ENCODE data around the gene SLC22A14. TPM values are rescaled to one million over a fixed set of nuclear protein-coding genes. Genes with fewer than 3 reads are reported as not detected.
A peak's percentile ranks its signal among the peaks of the same experiment; 100 is the strongest.
"Not testable (repeated sequence)": the region's sequence is repeated elsewhere in the genome, so short reads cannot be mapped to it uniquely, and the experiment has no call there.

The SLC22A14 gene
- total and polyA plus RNA-seq, 5 experiments from 2014 or later, result 0.22 TPM; not detected in 4

DNA sequence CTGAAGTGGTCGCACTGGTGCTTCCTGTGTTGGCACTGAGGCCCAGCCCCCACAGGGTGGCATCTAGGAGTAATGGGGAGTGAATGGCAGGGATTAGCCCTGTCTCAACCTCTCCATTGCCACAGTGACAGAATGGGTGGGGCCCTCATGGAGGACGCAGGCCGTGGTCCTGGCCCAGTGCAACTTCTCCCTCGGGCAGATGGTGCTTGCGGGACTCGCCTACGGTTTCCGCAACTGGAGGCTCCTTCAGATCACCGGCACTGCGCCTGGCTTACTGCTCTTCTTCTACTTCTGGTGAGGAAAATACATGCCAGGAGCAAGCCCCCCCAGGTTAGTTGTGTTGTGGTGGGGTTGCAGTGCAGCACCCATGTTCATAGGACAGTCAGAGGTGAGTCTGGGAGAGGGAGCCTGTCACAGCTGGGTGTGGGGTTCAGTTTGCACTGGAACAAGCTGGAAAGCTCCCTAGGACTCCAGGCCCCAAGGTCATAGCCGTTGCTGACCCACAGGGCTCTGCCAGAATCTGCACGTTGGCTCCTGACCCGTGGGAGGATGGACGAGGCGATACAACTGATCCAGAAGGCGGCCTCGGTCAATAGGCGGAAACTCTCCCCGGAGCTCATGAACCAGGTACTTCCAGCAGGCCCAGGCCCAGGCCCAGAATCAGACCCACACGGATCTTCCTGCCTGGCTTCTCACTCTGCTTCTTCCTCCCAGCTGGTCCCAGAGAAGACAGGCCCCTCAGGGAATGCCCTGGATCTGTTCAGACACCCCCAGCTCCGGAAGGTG is 7.0 kb upstream of the SLC22A14 start:
- DNase-seq (no peak), ATAC-seq (no peak)
- H3K4me1 Mint-ChIP-seq, result peaks cover 0 to 8% (median 2%) of the 10 kb centered on the region in 4 donors
- H3K27ac Mint-ChIP-seq, result no peak overlapping the region
- H3K9me3 Mint-ChIP-seq, result peaks cover 0 to 3% (median 0%) of the 10 kb centered on the region in 9 donors
- POLR2A ChIA-PET, result no interaction called here
- H3K4me3 Mint-ChIP-seq, result no peak overlapping the region
- peaks cover 0 to 11% (median 8%) of the 10 kb centered on the region in 3 donors for H3K36me3 Mint-ChIP-seq
- H3K27me3 Mint-ChIP-seq, result no peaks in the 10 kb centered on the region

DNA sequence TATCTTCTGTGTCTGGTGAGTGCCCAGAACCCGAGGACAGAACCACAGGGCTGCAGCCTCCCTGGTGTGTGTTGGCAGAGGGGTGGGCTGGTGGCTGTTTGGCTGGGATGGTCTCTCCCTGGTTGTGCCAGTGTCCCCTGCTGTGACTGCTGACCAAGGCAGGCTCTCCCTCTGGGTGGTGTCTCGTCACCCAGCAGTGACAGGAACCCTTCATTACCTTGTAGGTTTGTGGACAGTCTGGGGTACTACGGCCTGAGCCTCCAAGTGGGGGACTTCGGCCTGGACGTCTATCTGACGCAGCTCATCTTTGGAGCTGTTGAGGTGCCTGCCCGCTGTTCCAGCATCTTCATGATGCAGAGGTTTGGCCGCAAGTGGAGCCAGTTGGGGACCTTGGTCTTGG is 6.4 kb upstream of the SLC22A14 start:
- ATAC-seq, result no peak
- peak overlapping the region in 1 of 10 donors; percentile 25 for H3K27ac Mint-ChIP-seq

DNA sequence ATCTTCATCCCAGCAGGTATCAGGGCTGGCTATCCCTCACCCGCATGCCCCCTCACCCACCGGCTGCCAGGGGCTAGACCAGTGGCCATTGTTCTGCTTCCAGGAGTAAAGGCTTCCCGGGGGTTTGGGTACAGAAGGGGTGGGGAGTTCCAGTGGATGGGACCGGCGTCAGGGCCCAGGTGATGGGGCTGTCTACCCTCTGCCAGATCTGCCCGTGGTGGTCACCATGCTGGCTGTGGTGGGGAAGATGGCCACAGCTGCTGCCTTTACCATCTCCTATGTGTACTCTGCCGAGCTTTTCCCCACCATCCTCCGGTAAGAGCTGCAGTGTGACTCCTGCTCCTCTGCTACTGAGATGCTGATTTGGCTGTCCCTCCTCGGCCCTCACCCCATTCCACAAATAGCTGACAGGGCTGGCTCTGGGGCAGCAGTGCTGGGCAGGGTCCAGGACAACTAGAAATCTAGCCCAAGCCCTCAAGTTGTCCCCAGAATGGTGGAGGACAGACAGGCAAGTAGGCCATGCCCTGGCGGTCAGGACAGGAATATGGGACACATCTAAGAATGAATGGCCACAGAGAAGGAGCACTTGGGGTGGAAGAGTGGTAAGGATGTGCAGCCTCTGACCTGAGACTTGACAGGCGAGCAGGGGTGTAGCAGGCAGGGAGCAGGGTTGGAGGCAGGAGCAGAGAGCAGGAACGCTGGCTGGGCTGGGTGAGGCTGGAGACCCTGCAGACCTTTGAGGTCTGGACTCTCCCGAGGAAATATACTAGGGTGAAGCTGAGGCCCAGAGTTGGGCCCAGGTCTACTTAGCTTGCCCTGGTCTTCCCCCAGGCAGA is 5.8 kb upstream of the SLC22A14 start:
- H3K36me3 Mint-ChIP-seq, result peaks cover 0 to 5% (median 4%) of the 10 kb centered on the region in 3 donors
- DNase-seq (no peak), ATAC-seq (no peak)
- H3K9me3 Mint-ChIP-seq, result no peaks in the 10 kb centered on the region
- peak overlapping the region in 2 of 10 donors; percentile 78 to 91 for H3K27ac Mint-ChIP-seq
- peaks cover 0 to 8% (median 2%) of the 10 kb centered on the region in 4 donors for H3K4me1 Mint-ChIP-seq
- no peaks in the 10 kb centered on the region for H3K27me3 Mint-ChIP-seq
- no peak overlapping the region for H3K4me3 Mint-ChIP-seq
- POLR2A ChIA-PET, result no interaction called here

More for the DNA sequence above, 6.4 kb upstream of the SLC22A14 start:
- no peak for DNase-seq
- Mint-ChIP-seq H3K9me3 (peaks cover 0 to 3% (median 0%) of the 10 kb centered on the region in 9 donors), H3K27me3 (no peaks in the 10 kb centered on the region), H3K4me3 (no peak overlapping the region), H3K4me1 (peaks cover 0 to 8% (median 2%) of the 10 kb centered on the region in 4 donors), H3K36me3 (peaks cover 0 to 7% (median 7%) of the 10 kb centered on the region in 3 donors)
- POLR2A ChIA-PET, result no interaction called here

DNA sequence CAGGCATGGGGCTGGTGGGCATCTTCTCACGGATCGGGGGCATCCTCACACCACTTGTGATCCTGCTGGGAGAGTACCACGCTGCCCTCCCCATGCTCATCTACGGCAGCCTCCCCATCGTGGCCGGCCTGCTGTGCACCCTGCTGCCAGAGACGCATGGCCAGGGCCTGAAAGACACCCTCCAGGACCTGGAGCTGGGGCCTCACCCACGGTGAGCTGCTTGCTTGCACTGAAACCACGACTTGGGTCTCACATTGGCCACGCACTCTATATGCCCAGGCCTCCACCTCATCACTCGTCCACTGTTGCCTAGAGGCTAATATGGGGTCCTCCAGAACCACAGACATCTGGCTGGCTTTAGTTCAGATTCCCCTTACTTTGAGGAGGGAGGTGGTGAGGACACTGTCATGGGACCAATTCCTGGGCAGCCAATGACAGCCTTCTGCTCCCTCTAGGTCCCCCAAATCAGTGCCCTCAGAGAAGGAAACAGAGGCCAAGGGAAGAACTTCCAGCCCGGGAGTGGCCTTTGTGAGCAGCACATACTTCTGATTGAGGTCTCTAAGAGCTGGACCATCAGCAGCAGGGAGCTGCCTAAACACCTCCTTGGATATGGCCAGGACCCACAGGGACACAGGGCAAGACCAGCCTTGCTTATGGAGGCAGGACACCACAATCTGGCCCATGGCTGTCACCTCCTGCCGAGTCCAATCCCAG is 5.0 kb upstream of the SLC22A14 start:
- no peak overlapping the region for H3K27ac Mint-ChIP-seq
- peaks cover 0 to 5% (median 4%) of the 10 kb centered on the region in 3 donors for H3K36me3 Mint-ChIP-seq
- peaks cover 0 to 8% (median 2%) of the 10 kb centered on the region in 4 donors for H3K4me1 Mint-ChIP-seq
- no peak overlapping the region for H3K4me3 Mint-ChIP-seq
- ATAC-seq (no peak), DNase-seq (no peak)
- no peaks in the 10 kb centered on the region for H3K27me3 Mint-ChIP-seq
- POLR2A ChIA-PET, result no interaction called here
- H3K9me3 Mint-ChIP-seq, result no peaks in the 10 kb centered on the region

GRCh38 chr3:38278841-38279240 is 3.3 kb upstream of the SLC22A14 start:
- Mint-ChIP-seq H3K4me1 (peaks cover 0 to 4% (median 0%) of the 10 kb centered on the region in 4 donors), H3K9me3 (no peaks in the 10 kb centered on the region), H3K4me3 (no peak overlapping the region), H3K27me3 (no peaks in the 10 kb centered on the region), H3K36me3 (peaks cover 0 to 5% (median 4%) of the 10 kb centered on the region in 3 donors), H3K27ac (peak overlapping the region in 1 of 10 donors; percentile 21)
- DNase-seq (no peak), ATAC-seq (no peak)
- POLR2A ChIA-PET, result no interaction called here

GRCh38 chr3:38283810-38284755 is 2.0 kb downstream of the SLC22A14 start:
- Mint-ChIP-seq H3K27ac (peak overlapping the region in 1 of 10 donors; percentile 5), H3K36me3 (no peaks in the 10 kb centered on the region), H3K27me3 (peaks cover 0 to under 1% (median 0%) of the 10 kb centered on the region in 5 donors), H3K4me3 (no peak overlapping the region), H3K4me1 (peaks cover 0 to under 1% (median 0%) of the 10 kb centered on the region in 4 donors), H3K9me3 (no peaks in the 10 kb centered on the region)
- POLR2A ChIA-PET, result no interaction called here
- DNase-seq, result no peak
- no peak for ATAC-seq

DNA sequence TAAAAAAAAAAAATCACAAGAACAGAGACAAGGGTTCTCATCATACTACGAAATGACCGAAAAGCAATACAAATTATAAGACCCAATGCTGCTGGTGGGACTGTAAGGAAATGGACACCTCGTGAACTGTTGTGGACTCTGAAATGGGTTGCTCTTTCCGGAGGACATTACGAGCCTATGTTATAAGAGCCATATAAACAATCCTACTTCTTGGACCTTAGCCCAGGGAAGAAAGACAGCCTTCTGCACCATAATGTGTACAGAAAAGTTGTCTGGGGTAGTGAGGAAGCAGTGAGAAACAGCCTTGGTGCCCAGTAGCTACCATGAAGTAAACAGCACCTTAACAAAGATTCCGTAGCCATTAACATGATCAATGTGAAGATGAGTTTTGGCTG is 2.7 kb downstream of the SLC22A14 start:
- Mint-ChIP-seq H3K27me3 (peaks cover 0 to 1% (median 0%) of the 10 kb centered on the region in 5 donors), H3K27ac (peak overlapping the region in 1 of 10 donors; percentile 5)

GRCh38 chr3:38289286-38290217 is 7.5 kb downstream of the SLC22A14 start:
- DNase-seq, H3K9me3 Mint-ChIP-seq, ATAC-seq, H3K4me3 Mint-ChIP-seq, POLR2A ChIA-PET, H3K27me3 Mint-ChIP-seq, H3K36me3 Mint-ChIP-seq, H3K4me1 Mint-ChIP-seq, H3K27ac Mint-ChIP-seq: not testable (repeated sequence)

More for the DNA sequence above, 2.7 kb downstream of the SLC22A14 start:
- no peaks in the 10 kb centered on the region for H3K4me1 Mint-ChIP-seq
- H3K9me3 Mint-ChIP-seq, result peaks cover 0 to 4% (median 0%) of the 10 kb centered on the region in 9 donors
- POLR2A ChIA-PET, result no interaction called here
- no peak for ATAC-seq
- no peak overlapping the region for H3K4me3 Mint-ChIP-seq
- no peaks in the 10 kb centered on the region for H3K36me3 Mint-ChIP-seq
- no peak for DNase-seq

- DNase-seq, ATAC-seq, H3K27me3 Mint-ChIP-seq, H3K27ac Mint-ChIP-seq, POLR2A ChIA-PET, H3K4me1 Mint-ChIP-seq, H3K9me3 Mint-ChIP-seq, H3K4me3 Mint-ChIP-seq, H3K36me3 Mint-ChIP-seq: not testable (repeated sequence)
Measured at GRCh38 chr3:38297053-38297452, 15.0 kb downstream of the SLC22A14 start.

DNA sequence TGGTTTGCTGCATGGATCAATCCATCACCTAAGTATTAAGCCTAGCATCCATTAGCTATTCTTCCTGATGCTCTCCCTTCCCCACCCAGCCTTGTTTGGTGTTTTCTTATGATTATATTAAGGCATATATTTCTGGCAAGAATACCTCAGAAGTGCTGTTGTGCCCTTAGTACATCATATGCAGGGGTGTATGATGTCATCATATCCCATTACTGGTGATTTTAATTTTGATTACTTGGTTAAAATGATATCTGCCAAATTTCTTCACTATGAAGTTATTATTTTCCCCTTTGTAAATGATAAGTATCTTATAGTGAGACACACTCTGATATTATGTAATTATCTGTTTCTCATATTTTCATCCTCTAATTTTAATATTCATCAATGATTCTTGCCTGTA is 15.4 kb downstream of the SLC22A14 start:
- ATAC-seq, result no peak
- no peak overlapping the region for H3K4me3 Mint-ChIP-seq
- DNase-seq, result no peak
- H3K27ac Mint-ChIP-seq, result no peak overlapping the region
- no peaks in the 10 kb centered on the region for H3K9me3 Mint-ChIP-seq
- H3K27me3 Mint-ChIP-seq, result peaks cover 0 to 9% (median 3%) of the 10 kb centered on the region in 5 donors
- no peaks in the 10 kb centered on the region for H3K36me3 Mint-ChIP-seq
- peaks cover 0 to 1% (median 0%) of the 10 kb centered on the region in 4 donors for H3K4me1 Mint-ChIP-seq
- POLR2A ChIA-PET, result no interaction called here

Measured in naive thymus-derived CD8-positive, alpha-beta T cell (primary cell).